Astrocyte (in vitro differentiated cells and primary cell): ENCODE data around the gene PSPH. TPM values are rescaled to one million over a fixed set of nuclear protein-coding genes. Genes with fewer than 3 reads are reported as not detected.
A peak's percentile ranks its signal among the peaks of the same experiment; 100 is the strongest.

Experiments used
- DNase-seq: peaks from one replicate; pipeline ENCODE4 v3.0.0-alpha.2; 2010; ENCODE audit warnings: low read depth
- FAIRE-seq: peaks from 2 replicates; lab custom pipeline; 2011; peaks lifted over from hg19 to GRCh38; lab: Jason Lieb, UNC
- H2AFZ ChIP-seq: 2 replicates; pipeline ENCODE4 v1.6.0; 2012; ENCODE audit warnings: low read depth, low read length, inconsistent platforms
- H3K27ac ChIP-seq: 2 replicates; pipeline ENCODE4 v1.5.1; 2011; ENCODE audit warnings: low read depth, low read length, inconsistent platforms
- H3K27me3 ChIP-seq: 2 replicates; pipeline ENCODE4 v1.6.0; 2011; ENCODE audit warnings: low read length, inconsistent platforms; ENCODE audit not compliant: insufficient read depth
- H3K36me3 ChIP-seq: 2 replicates; pipeline ENCODE4 v1.5.1; 2011; ENCODE audit warnings: low read length, inconsistent platforms; ENCODE audit not compliant: insufficient read depth
- H3K4me1 ChIP-seq: 2 replicates; pipeline ENCODE4 v1.5.1; 2011; ENCODE audit warnings: low read length, inconsistent platforms; ENCODE audit not compliant: insufficient read depth
- H3K4me2 ChIP-seq: 2 replicates; pipeline ENCODE4 v1.6.0; 2012; ENCODE audit warnings: low read length, inconsistent platforms
- H3K4me3 ChIP-seq: 2 replicates; pipeline ENCODE4 v1.5.1; 2011; ENCODE audit warnings: low read depth, mild to moderate bottlenecking, low read length, inconsistent platforms; ENCODE audit not compliant: insufficient read depth
- H3K79me2 ChIP-seq: 2 replicates; pipeline ENCODE4 v1.6.0; 2012; ENCODE audit warnings: mild to moderate bottlenecking, low read length, inconsistent platforms; ENCODE audit not compliant: insufficient read depth
- H3K9ac ChIP-seq: 2 replicates; pipeline ENCODE4 v1.6.0; 2012; ENCODE audit warnings: mild to moderate bottlenecking, low read length, inconsistent platforms
- H3K9me3 ChIP-seq: 2 replicates; pipeline ENCODE4 v1.5.1; 2012; ENCODE audit warnings: low read depth, mild to moderate bottlenecking, low read length, inconsistent platforms; ENCODE audit not compliant: insufficient read depth
- H4K20me1 ChIP-seq: 2 replicates; pipeline ENCODE4 v1.6.0; 2012; ENCODE audit warnings: low read length, inconsistent platforms; ENCODE audit not compliant: insufficient read depth
- H3K27ac Mint-ChIP-seq: one replicate; pipeline ENCODE4 v1.8.0; 2021; ENCODE audit warnings: mild to moderate bottlenecking, mixed read lengths; ENCODE audit not compliant: unreplicated experiment
- H3K27me3 Mint-ChIP-seq: one replicate; pipeline ENCODE4 v1.8.0; 2021; ENCODE audit warnings: low read depth, mixed read lengths; ENCODE audit not compliant: unreplicated experiment
- H3K36me3 Mint-ChIP-seq: one replicate; pipeline ENCODE4 v1.8.0; 2021; ENCODE audit warnings: low read depth, mixed read lengths; ENCODE audit not compliant: unreplicated experiment
- H3K4me1 Mint-ChIP-seq: one replicate; pipeline ENCODE4 v1.8.0; 2021; ENCODE audit warnings: low read depth, mixed read lengths; ENCODE audit not compliant: unreplicated experiment
- H3K4me3 Mint-ChIP-seq: one replicate; pipeline ENCODE4 v1.8.0; 2021; ENCODE audit warnings: mild to moderate bottlenecking, moderate library complexity, mixed read lengths; ENCODE audit not compliant: unreplicated experiment
- H3K9me3 Mint-ChIP-seq: one replicate; pipeline ENCODE4 v1.8.0; 2021; ENCODE audit warnings: mild to moderate bottlenecking, mixed read lengths; ENCODE audit not compliant: unreplicated experiment
- CTCF ChIP-seq: IDR thresholded peaks from 2 replicates; pipeline ENCODE4 v1.5.1; 2011; ENCODE audit warnings: low read depth, mild to moderate bottlenecking, inconsistent platforms, low read length, moderate library complexity; ENCODE audit not compliant: insufficient read depth
- EZH2 ChIP-seq: IDR thresholded peaks from 2 replicates; pipeline ENCODE4 v1.6.1; 2012; ENCODE audit warnings: mild to moderate bottlenecking, low read length, inconsistent platforms; ENCODE audit not compliant: insufficient read depth
- total RNA-seq: library from RNA; stranded (reverse); gene quantifications from 2 replicates; pipeline ENCODE4 v1.2.1, GENCODE V29; 2021

Gene PSPH
- total RNA-seq, 1 donor from 2014 or later, result 72.7 TPM

- peaks cover 4% of the 10 kb centered on the region for H3K36me3 Mint-ChIP-seq
- H3K27me3 Mint-ChIP-seq, result no peaks in the 10 kb centered on the region
- H3K27ac ChIP-seq, result no peak overlapping the region
- peaks cover 8% of the 10 kb centered on the region for H3K4me1 ChIP-seq
- DNase-seq, result peak; percentile 6
- H3K9me3 Mint-ChIP-seq, result no peaks in the 10 kb centered on the region
- H3K4me3 ChIP-seq, result no peak overlapping the region
- H3K27me3 ChIP-seq, result no peaks in the 10 kb centered on the region
- H3K4me2 ChIP-seq, result no peak overlapping the region
- H3K9ac ChIP-seq, result no peak overlapping the region
- H2AFZ ChIP-seq, result no peak overlapping the region
- H3K27ac Mint-ChIP-seq, result no peak overlapping the region
- H3K36me3 ChIP-seq, result no peaks in the 10 kb centered on the region
- H3K4me1 Mint-ChIP-seq, result no peaks in the 10 kb centered on the region
- no peaks in the 10 kb centered on the region for H3K79me2 ChIP-seq
- H3K9me3 ChIP-seq, result no peaks in the 10 kb centered on the region
- no peaks in the 10 kb centered on the region for H4K20me1 ChIP-seq
- FAIRE-seq, result no peak
- H3K4me3 Mint-ChIP-seq, result no peak overlapping the region
- no peak for TF ChIP-seq CTCF
- no peak for TF ChIP-seq EZH2
These were observed 40.3 kb upstream of the PSPH start for GRCh38 chr7:56091591-56091990.

- no peaks in the 10 kb centered on the region for H3K9me3 ChIP-seq
- no peak overlapping the region for H3K9ac ChIP-seq
- H3K36me3 Mint-ChIP-seq, result peaks cover 4% of the 10 kb centered on the region
- H3K4me1 ChIP-seq, result no peaks in the 10 kb centered on the region
- DNase-seq, result no peak
- H3K4me3 ChIP-seq, result no peak overlapping the region
- no peak for FAIRE-seq
- no peaks in the 10 kb centered on the region for H3K27me3 Mint-ChIP-seq
- no peak overlapping the region for H2AFZ ChIP-seq
- no peaks in the 10 kb centered on the region for H3K79me2 ChIP-seq
- H4K20me1 ChIP-seq, result no peaks in the 10 kb centered on the region
- no peaks in the 10 kb centered on the region for H3K4me1 Mint-ChIP-seq
- H3K27ac ChIP-seq, result no peak overlapping the region
- no peak overlapping the region for H3K27ac Mint-ChIP-seq
- TF ChIP-seq CTCF, result no peak
- no peak for TF ChIP-seq EZH2
- no peak overlapping the region for H3K4me2 ChIP-seq
- H3K27me3 ChIP-seq, result no peaks in the 10 kb centered on the region
- H3K4me3 Mint-ChIP-seq, result no peak overlapping the region
- no peaks in the 10 kb centered on the region for H3K9me3 Mint-ChIP-seq
- no peaks in the 10 kb centered on the region for H3K36me3 ChIP-seq
These were observed 36.2 kb upstream of the PSPH start for GRCh38 chr7:56087445-56087844.

- Mint-ChIP-seq H3K27ac (no peak overlapping the region), H3K9me3 (no peaks in the 10 kb centered on the region), H3K4me1 (no peaks in the 10 kb centered on the region), H3K27me3 (no peaks in the 10 kb centered on the region), H3K4me3 (no peak overlapping the region), H3K36me3 (peaks cover 7% of the 10 kb centered on the region)
- Histone ChIP-seq H3K4me3 (no peak overlapping the region), H4K20me1 (no peaks in the 10 kb centered on the region), H3K27ac (no peak overlapping the region), H3K9ac (no peak overlapping the region), H2AFZ (no peak overlapping the region), H3K4me2 (no peak overlapping the region), H3K9me3 (no peaks in the 10 kb centered on the region), H3K4me1 (no peaks in the 10 kb centered on the region), H3K27me3 (no peaks in the 10 kb centered on the region), H3K36me3 (no peaks in the 10 kb centered on the region), H3K79me2 (no peaks in the 10 kb centered on the region)
- FAIRE-seq, result no peak
- no peak for TF ChIP-seq CTCF
- TF ChIP-seq EZH2, result no peak
- DNase-seq, result no peak
These were observed 35.5 kb upstream of the PSPH start for GRCh38 chr7:56086761-56087160.
